Ovary (tissue), 9 donors: ENCODE data around the gene IL1R1. TPM values are rescaled to one million over a fixed set of nuclear protein-coding genes. Genes with fewer than 3 reads are reported as not detected.

Experiments
- DNase-seq, 5 donors: peaks; one replicate each; pipeline ENCODE4 v3.0.0-alpha.2; 2019 to 2020
- H3K27ac ChIP-seq, 2 donors: fragments of 200-600 bp; one replicate each; pipeline versions ENCODE4 v1.5.1 to v1.8.0; 2019 to 2022
- H3K27me3 ChIP-seq: fragments of 200-600 bp; one replicate; pipeline ENCODE4 v1.8.0; 2022
- H3K36me3 ChIP-seq: fragments of 200-600 bp; sonication (generic); one replicate; pipeline ENCODE4 v1.5.1; 2019
- H3K4me1 ChIP-seq: one replicate; pipeline ENCODE4 v1.8.1; 2013; ENCODE audit warnings: mild to moderate bottlenecking, moderate library complexity; ENCODE audit not compliant: insufficient read depth
- H3K4me3 ChIP-seq: fragments of 200-600 bp; sonication (generic); one replicate; pipeline ENCODE4 v1.5.1; 2017
- H3K9me3 ChIP-seq, 2 donors: fragments of 200-600 bp in 1 of 2; sonication (generic) in 1 of 2; one replicate each; pipeline versions ENCODE4 v1.5.1 to v1.8.1; 2013 to 2019; ENCODE audit warnings: mild to moderate bottlenecking in 1 of 2, moderate library complexity in 1 of 2
- CTCF ChIP-seq, 3 donors: fragments of 450-650 bp in 2 of 3; fragments of 200-600 bp in 1 of 3; IDR thresholded peaks; one replicate each; pipeline versions ENCODE4 v1.5.1 to v1.8.0; 2016 to 2022; ENCODE audit warnings: antibody characterized with exemption in 3 of 3, mild to moderate bottlenecking in 1 of 3
- EP300 ChIP-seq: sonication (generic); formaldehyde crosslinking; IDR thresholded peaks from one replicate; pipeline ENCODE4 v1.6.1; 2017; ENCODE audit warnings: antibody characterized with exemption
- POLR2A ChIP-seq: fragments of 450-650 bp; IDR thresholded peaks from one replicate; pipeline ENCODE4 v1.6.1; 2017; ENCODE audit warnings: antibody characterized with exemption, mild to moderate bottlenecking, moderate library complexity
- WGBS, 3 donors: extraction: QIAGEN DNeasy Blood & Tissue Kit in 1 of 3; methylation state at CpG; one replicate each; pipeline versions ENCODE4 v1.1.5 to v1.1.7; 2013 to 2017; 5-methylcytosine and 5-hydroxymethylcytosine counted together
- intact Hi-C, 4 donors: fragments of 100-400 bp; cut with DNase I; formaldehyde crosslinking; loops; one replicate each; pipeline versions ENCODE4 v1.11.0 to v1.15.1; 2022 to 2023
- polyA plus RNA-seq, 2 donors: library from polyadenylated mRNA; stranded (reverse); fragments of 200-250 nt in 1 of 2; fragments of 350-450 nt in 1 of 2; fragmentation: Illumina TruSeq in 1 of 2; extraction: RNeasy Lipid Tissue Mini Kit (QIAGEN cat#74804) in 1 of 2; gene quantifications; one replicate each; pipeline ENCODE4 v1.2.3, GENCODE V29; 2013 to 2014
- total RNA-seq, 7 donors: library from RNA; depleted of rRNA in 2 of 7; stranded (reverse); fragments of >200 nt in 2 of 7; fragmentation: NEBNext Ultra II Directional in 3 of 7; extraction: Animal tissue kit (Norgen Biotek cat#: 25700) in 3 of 7; gene quantifications; one replicate each; pipeline versions ENCODE4 v1.1.0 to v1.2.4, GENCODE V29; 2016 to 2023
- donor health status: DM: no; HTN: no; CAD: no; lungs with moderate emphysema.
- donor health status: DM: no; HTN: no; CAD: no.
- donor health status: Bipolar disorder and iron deficiency.
- donor health status: DM: yes; HTN: yes; CAD: no.
- donor health status: DM: no; HTN: no; CAD: no.
- donor health status: DM: yes; HTN: yes; CAD: no.

IL1R1 gene
- total and polyA plus RNA-seq, 9 donors: 6.5 to 142 (median 36.5) TPM

- Histone ChIP-seq H3K4me1 (no peaks in the 10 kb centered on the region), H3K27ac (no peak overlapping the region), H3K4me3 (no peak overlapping the region), H3K27me3 (no peaks in the 10 kb centered on the region), H3K9me3 (no peaks in the 10 kb centered on the region), H3K36me3 (no peaks in the 10 kb centered on the region)
- TF ChIP-seq CTCF (IDR thresholded peaks at IDR 0.05) (no peak), POLR2A (no peak), EP300 (no peak)
- 88 to 92% (median 90%) methylated on average over 2 of the region's 2 CpGs for WGBS, 3 donors
- intact Hi-C loops: no loop called here
- no peak for DNase-seq
Measured at GRCh38 chr2:102126660-102127059, 15.9 kb upstream of the IL1R1 start.

GRCh38 chr2:102129082-102129481 is 13.5 kb upstream of the IL1R1 start:
- H3K4me1 ChIP-seq: no peaks in the 10 kb centered on the region
- H3K4me3 ChIP-seq: no peak overlapping the region
- no peak overlapping the region for H3K27ac ChIP-seq
- 97 to 100% (median 100%) methylated on average over 1 of the region's 1 CpG for WGBS, 3 donors
- no peaks in the 10 kb centered on the region for H3K27me3 ChIP-seq
- no peak for DNase-seq
- no peaks in the 10 kb centered on the region for H3K9me3 ChIP-seq
- intact Hi-C loops: no loop called here
- H3K36me3 ChIP-seq: no peaks in the 10 kb centered on the region
- no peak for TF ChIP-seq POLR2A
- no peak for TF ChIP-seq CTCF (IDR thresholded peaks at IDR 0.05)

- TF ChIP-seq POLR2A (no peak), CTCF (IDR thresholded peaks at IDR 0.05) (no peak), EP300 (no peak)
- no peaks in the 10 kb centered on the region for H3K27me3 ChIP-seq
- H3K4me3 ChIP-seq: no peak overlapping the region
- H3K9me3 ChIP-seq: no peaks in the 10 kb centered on the region
- no peaks in the 10 kb centered on the region for H3K4me1 ChIP-seq
- no peak overlapping the region for H3K27ac ChIP-seq
- no peaks in the 10 kb centered on the region for H3K36me3 ChIP-seq
- intact Hi-C loops: no loop called here
- no peak for DNase-seq
- 63 to 76% (median 69%) methylated on average over 5 of the region's 5 CpGs for WGBS, 3 donors
Measured at GRCh38 chr2:102129951-102130646, 12.4 kb upstream of the IL1R1 start.

GRCh38 chr2:102130647-102130991 is 11.9 kb upstream of the IL1R1 start:
- Histone ChIP-seq H3K27me3 (no peaks in the 10 kb centered on the region), H3K4me1 (no peaks in the 10 kb centered on the region), H3K4me3 (no peak overlapping the region), H3K36me3 (no peaks in the 10 kb centered on the region), H3K27ac (no peak overlapping the region), H3K9me3 (no peaks in the 10 kb centered on the region)
- TF ChIP-seq CTCF (IDR thresholded peaks at IDR 0.05) (no peak), POLR2A (no peak), EP300 (no peak)
- DNase-seq: no peak
- intact Hi-C loops: no loop called here
